GM10266 (cell line): ENCODE measurements around the gene PPP1R14C.

Experiments
- DNase-seq: peaks from one replicate; pipeline ENCODE4 v3.0.0; 2012; ENCODE audit errors: extremely low spot score
- CTCF ChIP-seq: IDR thresholded peaks from 2 replicates; pipeline ENCODE4 v1.5.1; 2012; ENCODE audit warnings: mild to moderate bottlenecking, low read depth; ENCODE audit not compliant: control insufficient read depth, insufficient read depth; ENCODE audit errors: missing control alignments

PPP1R14C gene

GRCh38 chr6:150145427-150145826 lies 2.6 kb downstream of the PPP1R14C start:
- DNase-seq, result no peak
- no peak for TF ChIP-seq CTCF

- no peak for DNase-seq
- TF ChIP-seq CTCF, result no peak
Observed at GRCh38 chr6:150145830-150146229, 3.0 kb downstream of the PPP1R14C start.

- TF ChIP-seq CTCF, result no peak
- no peak for DNase-seq
Observed at GRCh38 chr6:150146436-150146835, 3.6 kb downstream of the PPP1R14C start.

- DNase-seq, result no peak
- TF ChIP-seq CTCF, result no peak
Observed at GRCh38 chr6:150149146-150149545, 6.3 kb downstream of the PPP1R14C start.

- TF ChIP-seq CTCF, result no peak
- DNase-seq, result no peak
Observed at GRCh38 chr6:150150458-150150820, 7.6 kb downstream of the PPP1R14C start.

GRCh38 chr6:150150821-150151646 lies 8.2 kb downstream of the PPP1R14C start:
- no peak for TF ChIP-seq CTCF
- DNase-seq, result no peak

GRCh38 chr6:150152891-150153876 lies 10.3 kb downstream of the PPP1R14C start:
- no peak for DNase-seq
- TF ChIP-seq CTCF, result no peak
